ENCODE data around the gene COG8.
"Not testable (repeated sequence)": the region's sequence is repeated elsewhere in the genome, so short reads cannot be mapped to it uniquely, and the experiment has no call there.

Gene COG8

GRCh38 chr16:69319381-69319780 is 20.0 kb downstream of the COG8 start:
- no peak for DNase-seq

DNA sequence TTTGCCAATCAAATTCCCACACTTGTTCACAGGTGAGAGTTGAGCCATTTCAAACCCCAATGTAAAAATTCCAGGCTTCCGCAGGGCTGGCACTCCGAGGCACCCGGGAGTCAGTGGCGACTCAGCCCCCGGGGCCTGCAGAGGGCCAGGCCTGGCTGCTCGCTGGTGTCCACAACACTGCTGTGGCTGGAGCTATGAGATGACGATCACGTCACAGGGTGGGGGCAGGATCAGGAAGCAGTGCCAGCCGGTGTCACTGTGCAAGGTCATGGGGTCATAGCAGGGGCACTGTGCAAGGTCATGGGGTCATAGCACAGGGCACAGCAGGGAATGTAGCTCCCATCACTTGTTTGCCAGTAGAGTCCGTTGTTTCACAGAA is 20.5 kb downstream of the COG8 start:
- DNase-seq = no peak

GRCh38 chr16:69318177-69318910 is 21.0 kb downstream of the COG8 start:
- DNase-seq = no peak

- DNase-seq = no peak
Observed at GRCh38 chr16:69316595-69317034, 22.7 kb downstream of the COG8 start.

DNA sequence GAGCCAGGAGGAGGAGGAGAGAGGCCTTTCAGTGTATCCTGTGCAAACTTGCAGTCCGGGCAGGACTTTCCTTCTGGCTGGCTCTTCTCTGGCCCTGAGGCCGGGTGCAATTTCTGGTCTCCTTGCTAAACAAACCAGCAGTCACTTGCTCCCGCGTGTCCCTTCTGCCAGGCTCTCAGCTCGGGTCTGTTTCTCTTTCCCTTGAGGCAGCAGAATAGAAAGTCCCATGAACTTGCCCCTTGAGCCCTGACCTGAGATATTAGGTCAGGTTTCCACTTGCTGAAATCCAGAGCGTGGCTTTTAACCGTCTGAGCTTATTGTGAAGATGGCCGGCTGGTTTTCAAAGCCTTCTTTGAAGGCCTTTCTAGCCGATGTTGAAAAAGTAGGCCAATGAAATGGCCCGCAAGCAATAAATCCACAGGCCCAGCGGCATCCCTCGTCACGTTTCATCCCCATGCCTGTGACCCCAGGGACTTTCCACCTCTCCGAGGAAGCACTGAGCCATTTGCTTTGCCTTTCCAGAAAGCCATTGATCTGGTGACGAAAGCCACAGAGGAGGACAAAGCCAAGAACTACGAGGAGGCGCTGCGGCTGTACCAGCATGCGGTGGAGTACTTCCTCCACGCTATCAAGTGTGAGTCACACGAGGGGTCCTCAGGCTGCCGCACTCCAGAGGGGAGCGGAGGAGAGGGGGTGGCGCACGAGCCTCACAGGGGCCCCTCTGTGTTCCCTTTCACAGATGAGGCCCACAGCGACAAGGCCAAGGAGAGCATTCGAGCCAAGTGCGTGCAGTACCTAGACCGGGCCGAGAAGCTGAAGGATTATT is 23.7 kb downstream of the COG8 start:
- DNase-seq = peak in 3 of 56 donors; percentile 16 to 27 (median 26)

GRCh38 chr16:69314534-69314933 is 24.8 kb downstream of the COG8 start:
- DNase-seq = no peak

- no peak for DNase-seq
Observed at GRCh38 chr16:69313469-69313868, 25.9 kb downstream of the COG8 start.

DNA sequence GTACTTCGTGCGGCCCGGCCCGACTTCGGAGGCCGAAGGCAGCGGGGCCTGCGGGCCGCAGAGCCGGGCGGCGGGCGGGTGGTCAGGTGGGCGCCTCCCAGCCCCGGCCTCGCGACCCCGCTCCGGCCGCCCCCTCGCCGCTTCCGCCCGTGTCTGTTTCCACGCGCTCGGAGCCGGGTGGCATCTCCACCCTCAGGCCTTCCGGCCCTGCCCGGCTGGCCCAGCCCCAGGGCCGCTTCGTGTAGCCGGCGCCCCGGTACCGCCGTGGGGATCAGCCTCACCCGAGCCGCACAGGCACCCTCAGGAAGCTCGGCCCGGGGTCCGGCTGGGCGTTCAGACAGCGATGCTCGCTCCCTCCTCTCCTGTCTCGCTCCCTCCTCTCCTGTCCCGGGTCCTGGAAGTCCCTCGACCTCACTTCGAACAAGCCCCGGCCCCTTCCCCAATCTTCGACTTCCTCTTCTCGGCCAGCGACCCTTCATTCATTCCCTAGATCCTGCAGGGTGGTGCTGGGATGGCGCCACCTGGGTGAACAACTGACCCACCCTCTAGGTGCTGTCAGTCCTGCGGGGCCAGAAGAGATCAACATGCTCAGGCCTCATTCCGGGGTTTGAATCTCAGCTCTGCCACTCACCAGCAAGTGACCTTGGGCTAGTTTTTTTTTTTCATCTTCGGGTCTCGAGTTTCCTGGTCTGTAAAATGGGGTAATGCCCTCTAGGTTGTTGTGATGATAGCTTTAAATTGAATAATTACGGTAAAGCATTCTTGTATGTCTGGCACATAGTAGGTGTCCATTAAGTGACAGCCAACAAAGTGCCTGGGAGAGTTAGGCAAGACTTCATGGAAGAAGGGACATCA is 27.6 kb downstream of the COG8 start:
- peak in 7 of 56 donors; percentile 27 to 59 (median 47) for DNase-seq

DNA sequence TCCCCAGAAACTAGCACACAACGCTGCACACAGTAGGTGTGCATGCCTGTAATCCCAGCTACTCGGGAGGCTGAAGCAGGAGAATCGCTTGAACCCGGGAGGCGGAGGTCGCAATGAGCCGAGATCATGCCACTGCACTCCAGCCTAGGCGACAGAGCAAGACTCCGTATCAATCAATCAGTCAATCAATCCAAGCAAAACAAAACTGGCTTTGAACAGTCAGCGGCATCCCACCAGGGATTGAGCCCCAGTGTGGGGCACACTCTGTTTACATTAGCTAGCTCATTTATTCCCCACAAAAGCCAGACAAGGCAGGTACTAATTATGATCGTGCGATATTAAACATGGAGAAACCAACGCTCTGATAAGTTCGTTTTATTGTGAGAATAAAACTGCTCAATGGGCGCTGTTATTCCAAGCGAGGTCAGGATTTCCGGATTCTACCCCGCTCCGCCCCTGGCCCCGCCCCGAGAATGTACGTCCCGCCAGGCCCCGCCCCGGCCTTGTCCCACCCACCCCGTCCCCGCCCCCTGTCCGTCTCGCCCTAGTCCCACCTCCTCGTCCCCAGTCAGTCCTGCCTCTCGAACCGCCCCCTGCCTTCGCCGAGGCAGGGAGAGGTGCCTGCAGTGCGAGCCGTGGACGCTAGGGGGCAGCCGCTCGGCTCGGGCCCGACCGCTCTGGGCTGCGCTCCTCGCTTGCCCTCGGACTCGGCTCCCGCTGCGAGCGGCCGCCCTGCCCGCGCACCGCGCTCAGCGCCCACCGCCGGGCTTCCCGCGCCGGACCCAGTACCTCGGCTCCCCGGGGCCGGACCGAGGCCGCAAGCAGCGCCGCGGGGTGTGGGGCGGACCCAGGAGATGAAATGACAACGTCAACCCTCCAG is 28.5 kb downstream of the COG8 start, which contains the start of gene VPS4A:
VPS4A (plus strand) TSS at position 698 of the 880 bp plus-strand sequence; CDS start at position 860, 162 bp downstream.
- peak; percentile 68 to 99 (median 95) for DNase-seq

GRCh38 chr16:69309316-69309715 is 30.0 kb downstream of the COG8 start:
- DNase-seq = peak in 48 of 56 donors; percentile 6 to 87 (median 50)

GRCh38 chr16:69307856-69308255 is 31.5 kb downstream of the COG8 start:
- DNase-seq = no peak

GRCh38 chr16:69307091-69307490 is 32.3 kb downstream of the COG8 start:
- no peak for DNase-seq

DNA sequence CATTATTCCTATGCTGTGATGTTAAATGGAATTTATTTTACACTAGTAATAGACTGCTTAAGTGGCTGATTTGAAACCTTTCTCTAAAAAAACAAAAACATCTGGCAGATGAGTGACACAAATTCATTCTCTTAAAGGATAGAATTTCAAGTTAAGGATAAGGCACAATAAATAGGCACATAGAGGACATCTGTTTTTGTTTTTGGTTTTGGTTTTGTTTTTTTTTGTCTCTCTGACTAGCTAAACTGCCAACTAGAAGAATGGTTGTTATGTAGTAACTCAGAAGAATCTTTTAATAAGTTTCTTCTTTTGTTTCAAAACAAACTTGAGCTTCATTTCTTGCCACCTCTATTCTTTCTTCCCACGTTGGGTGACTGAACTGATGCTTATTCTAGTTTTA is 33.3 kb downstream of the COG8 start:
- no peak for DNase-seq

DNA sequence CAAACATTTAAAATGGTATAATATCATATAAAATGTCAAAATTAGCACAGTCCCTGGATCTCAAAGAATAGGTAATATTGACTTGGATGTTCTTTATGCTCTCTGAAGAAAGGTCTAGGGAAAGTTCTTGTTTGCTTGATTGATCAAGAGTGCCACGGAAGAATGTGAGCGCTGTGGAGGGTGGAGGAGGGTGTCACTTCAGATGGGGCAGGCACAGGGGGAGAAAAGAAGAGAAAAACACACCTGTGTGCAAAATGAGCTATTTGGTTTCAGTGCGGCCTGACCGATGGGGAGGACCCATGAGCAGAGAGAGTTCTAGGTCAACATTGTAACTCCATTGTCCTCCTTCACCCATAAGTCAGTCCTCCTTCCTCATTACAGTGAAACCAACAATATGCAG is 37.1 kb downstream of the COG8 start:
- DNase-seq = no peak

GRCh38 chr16:69301861-69302260 is 37.5 kb downstream of the COG8 start:
- DNase-seq = no peak

- DNase-seq = no peak
Observed at GRCh38 chr16:69301187-69301586, 38.2 kb downstream of the COG8 start.

GRCh38 chr16:69298261-69298660 is 41.1 kb downstream of the COG8 start:
- DNase-seq = no peak

DNA sequence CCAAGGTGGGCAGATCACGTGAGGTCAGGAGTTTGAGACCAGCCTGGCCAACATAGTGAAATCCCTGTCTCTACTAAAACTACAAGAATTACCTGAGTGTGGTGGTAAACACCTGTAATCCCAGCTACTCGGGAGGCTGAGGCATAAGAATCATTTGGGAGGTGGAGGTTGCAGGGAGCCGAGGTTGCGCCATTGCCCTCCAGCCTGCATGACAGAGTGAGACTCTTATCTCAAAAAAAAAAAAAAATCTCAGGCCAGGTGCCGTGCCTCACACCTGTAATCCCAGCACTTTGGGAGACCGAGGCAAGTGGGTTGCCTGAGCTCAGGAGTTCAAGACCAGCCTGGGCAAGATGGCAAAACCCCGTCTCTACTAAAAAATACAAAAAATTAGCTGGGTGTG is 42.6 kb downstream of the COG8 start:
- DNase-seq = not testable (repeated sequence)

DNA sequence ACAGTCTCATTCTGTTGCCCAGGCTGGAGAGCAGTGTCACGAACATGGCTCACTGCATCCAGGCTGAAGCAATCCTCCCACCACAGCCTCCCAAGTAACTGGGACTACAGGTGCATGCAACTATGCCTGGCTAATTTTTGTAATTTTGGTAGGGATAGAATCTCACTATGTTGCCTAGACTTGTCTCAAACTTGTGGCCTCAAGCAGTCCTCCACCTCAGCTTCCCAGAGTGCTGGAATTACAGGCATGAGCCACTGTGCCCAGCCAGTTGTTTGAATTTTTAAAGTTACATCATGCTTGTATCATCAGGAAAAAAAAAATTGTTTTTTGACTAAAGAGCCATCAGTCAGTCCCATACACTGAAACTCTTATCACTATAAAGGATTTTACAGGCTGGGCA is 45.3 kb downstream of the COG8 start:
- no peak for DNase-seq

GRCh38 chr16:69293401-69293800 is 46.0 kb downstream of the COG8 start:
- no peak for DNase-seq

GRCh38 chr16:69291657-69292056 is 47.7 kb downstream of the COG8 start:
- DNase-seq = not testable (repeated sequence)
